ENCODE measurements around the gene KLHL26.

DNA sequence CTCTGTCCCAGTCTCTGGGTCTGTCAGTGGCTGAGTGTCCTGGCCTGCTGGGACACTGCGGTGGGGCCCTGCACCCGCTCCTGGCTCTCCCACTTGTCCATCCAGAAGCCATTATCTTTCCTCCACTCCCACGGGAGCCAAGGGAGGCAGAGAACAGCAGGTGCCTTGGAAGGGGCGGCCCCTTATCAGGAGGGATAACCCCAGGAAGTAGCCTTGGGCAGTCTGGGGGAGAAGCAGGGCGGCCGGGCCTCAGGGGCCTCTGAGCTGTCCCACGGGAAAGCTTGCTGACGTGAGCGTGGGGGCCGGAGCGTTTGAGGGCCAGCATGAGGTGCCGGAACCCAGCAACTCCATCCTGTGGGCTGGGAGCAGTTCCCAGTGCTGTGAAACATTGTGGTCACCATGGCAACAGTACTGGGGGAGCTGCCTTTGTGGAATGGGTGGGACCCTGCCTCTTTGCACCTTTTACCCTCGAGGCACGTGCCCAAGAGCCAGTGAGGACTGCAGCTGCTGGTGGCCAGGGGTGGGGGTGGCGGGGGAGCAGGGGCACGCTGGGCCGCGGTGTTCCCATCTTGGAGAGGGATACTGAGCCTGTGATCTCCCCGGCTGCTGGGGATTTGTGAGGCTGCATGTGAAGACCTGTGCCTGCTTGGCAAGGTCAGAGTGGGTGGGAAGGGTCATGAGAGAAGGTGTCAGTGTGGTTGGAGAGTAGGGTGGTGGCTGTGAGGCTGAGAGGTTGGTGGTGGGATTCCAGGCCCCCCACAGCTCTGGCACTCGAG, 20.9 kb downstream of the KLHL26 start:
- no peak for TF ChIP-seq EZH2phosphoT487 (IDR thresholded peaks at IDR 0.05; ENCODE audit: insufficient read depth, low read depth)
- no peak for TF ChIP-seq EZH2 (IDR thresholded peaks at IDR 0.05; ENCODE audit: insufficient read depth, poor library complexity, severe bottlenecking)

Measured in GM23248 (cell line).